ENCODE measurements around the gene LSP1. TPM values are rescaled to one million over a fixed set of nuclear protein-coding genes. Genes with fewer than 3 reads are reported as not detected.

The LSP1 gene
- total RNA-seq, 3 donors from 2014 or later (not counting 1 experiment from before 2014, with no cell fraction given), result 487 to 595 (median 536) TPM

DNA sequence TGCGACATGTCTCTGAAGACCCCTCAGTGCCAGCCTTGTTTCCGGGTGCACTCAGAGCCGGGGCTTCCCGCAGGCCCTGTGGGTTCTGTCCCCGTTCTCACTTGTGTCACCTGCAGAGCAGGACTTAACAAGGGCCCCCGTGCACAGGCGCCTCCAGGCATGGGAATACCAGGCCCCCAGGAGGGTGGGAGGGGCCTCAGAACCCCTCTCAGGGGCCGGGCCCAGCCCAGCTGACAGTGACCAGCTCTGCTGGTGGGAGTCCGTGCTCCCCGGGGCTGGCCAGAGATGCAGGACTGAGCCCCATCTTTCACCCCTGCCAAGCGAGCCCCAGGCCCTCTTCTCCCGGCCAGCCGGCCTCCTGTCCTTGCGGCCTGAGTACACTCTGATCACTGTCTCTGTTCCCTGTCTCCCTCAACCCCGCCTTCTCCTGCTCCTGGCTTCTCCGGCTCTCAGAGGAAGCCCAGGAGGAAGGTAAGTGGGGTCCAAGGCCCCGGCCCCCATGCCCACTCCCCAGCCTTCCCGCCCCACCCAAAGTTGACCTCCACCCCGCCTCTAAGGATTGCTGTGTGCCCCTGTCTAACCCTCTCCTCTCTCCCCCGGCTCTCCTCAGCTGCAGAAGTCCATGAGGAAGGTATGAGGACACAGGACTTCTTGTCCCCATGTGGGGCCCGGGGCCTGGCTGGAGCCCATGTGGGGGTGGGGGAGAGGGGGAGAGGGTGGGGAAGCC, 71.9 kb downstream of the LSP1 start:
- Mint-ChIP-seq H3K9me3 (no peaks in the 10 kb centered on the region), H3K27ac (no peak overlapping the region), H3K4me1 (peaks cover 5 to 27% of the 10 kb centered on the region in 2 donors), H3K4me3 (no peak overlapping the region), H3K27me3 (ENCODE audit: low read depth in 2 of 2) (peaks cover 0 to 14% of the 10 kb centered on the region in 2 donors), H3K36me3 (no peaks in the 10 kb centered on the region)
- Histone ChIP-seq H3K9me3 (ENCODE audit: control insufficient read depth, insufficient read depth, low read length) (no peaks in the 10 kb centered on the region), H3K27me3 (ENCODE audit: control insufficient read depth, insufficient read depth, low read length) (peaks cover 2% of the 10 kb centered on the region), H3K4me1 (ENCODE audit: control insufficient read depth, insufficient read depth, low read length) (peaks cover 7% of the 10 kb centered on the region), H3K36me3 (ENCODE audit: control insufficient read depth, insufficient read depth, low read length) (no peaks in the 10 kb centered on the region), H3K4me3 (ENCODE audit: low read length) (no peak overlapping the region), H3K27ac (ENCODE audit: low read length) (no peak overlapping the region)
- 91% methylated on average over 18 of the region's 21 CpGs for WGBS (ENCODE audit: insufficient coverage)
- TF ChIP-seq, protein P1, sequence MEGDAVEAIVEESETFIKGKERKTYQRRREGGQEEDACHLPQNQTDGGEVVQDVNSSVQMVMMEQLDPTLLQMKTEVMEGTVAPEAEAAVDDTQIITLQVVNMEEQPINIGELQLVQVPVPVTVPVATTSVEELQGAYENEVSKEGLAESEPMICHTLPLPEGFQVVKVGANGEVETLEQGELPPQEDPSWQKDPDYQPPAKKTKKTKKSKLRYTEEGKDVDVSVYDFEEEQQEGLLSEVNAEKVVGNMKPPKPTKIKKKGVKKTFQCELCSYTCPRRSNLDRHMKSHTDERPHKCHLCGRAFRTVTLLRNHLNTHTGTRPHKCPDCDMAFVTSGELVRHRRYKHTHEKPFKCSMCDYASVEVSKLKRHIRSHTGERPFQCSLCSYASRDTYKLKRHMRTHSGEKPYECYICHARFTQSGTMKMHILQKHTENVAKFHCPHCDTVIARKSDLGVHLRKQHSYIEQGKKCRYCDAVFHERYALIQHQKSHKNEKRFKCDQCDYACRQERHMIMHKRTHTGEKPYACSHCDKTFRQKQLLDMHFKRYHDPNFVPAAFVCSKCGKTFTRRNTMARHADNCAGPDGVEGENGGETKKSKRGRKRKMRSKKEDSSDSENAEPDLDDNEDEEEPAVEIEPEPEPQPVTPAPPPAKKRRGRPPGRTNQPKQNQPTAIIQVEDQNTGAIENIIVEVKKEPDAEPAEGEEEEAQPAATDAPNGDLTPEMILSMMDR (IDR thresholded peaks at IDR 0.05), result no peak
- intact Hi-C loops (cut with micrococcal nuclease), result loop anchor here (5.0 kb wide), 1 partner anchor 292 kb away; no protein-coding TSS in a partner anchor
- peak in 1 of 2 donors; percentile 11 for DNase-seq
- ATAC-seq, result no peak

DNA sequence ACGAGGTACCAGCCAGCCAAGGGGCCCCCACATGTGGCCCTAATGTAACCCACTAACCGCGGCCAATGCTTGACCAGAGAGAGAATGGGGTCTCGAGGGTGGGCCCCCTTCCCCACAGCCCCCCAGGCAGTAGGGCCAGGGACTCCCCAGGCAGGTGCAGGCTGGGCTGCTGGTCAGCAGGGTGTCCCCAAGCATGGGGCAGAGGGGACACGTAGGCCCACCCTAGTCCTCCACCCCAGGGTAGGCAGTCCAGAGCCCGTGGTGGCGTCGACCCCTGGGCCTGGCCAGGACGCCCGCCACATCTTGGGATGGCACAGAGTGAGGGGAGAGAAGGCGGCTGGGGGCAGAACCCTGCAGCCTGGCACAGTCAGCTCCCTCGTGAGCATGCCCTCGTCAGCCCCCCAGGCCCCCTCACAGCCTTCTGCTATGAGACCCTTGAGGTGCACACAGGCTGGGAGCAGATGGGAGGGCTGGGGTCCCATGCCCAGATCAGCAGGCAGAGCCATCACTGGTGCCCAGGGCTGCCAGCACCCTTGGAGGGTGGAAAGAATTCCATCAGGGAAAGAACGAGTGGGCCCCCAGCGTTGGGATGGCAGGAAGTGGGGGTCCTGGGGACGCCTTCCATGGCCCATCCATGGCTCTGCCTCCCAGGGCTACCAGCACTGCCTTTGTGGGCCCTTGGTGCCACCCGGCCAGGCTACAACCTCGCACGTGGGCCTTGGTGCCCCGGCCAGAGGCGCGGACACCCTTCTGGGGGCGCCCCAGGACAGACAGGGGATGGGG, 72.7 kb downstream of the LSP1 start:
- Mint-ChIP-seq H3K27me3 (ENCODE audit: low read depth in 2 of 2) (peaks cover 0 to 17% of the 10 kb centered on the region in 2 donors), H3K4me3 (no peak overlapping the region), H3K9me3 (no peaks in the 10 kb centered on the region), H3K4me1 (peaks cover 9 to 31% of the 10 kb centered on the region in 2 donors), H3K36me3 (no peaks in the 10 kb centered on the region), H3K27ac (no peak overlapping the region)
- intact Hi-C loops (cut with micrococcal nuclease), result no loop called here
- DNase-seq (no peak), ATAC-seq (no peak)
- H3K36me3 ChIP-seq (ENCODE audit: control insufficient read depth, insufficient read depth, low read length), result no peaks in the 10 kb centered on the region
- 90% methylated on average over 23 of the region's 23 CpGs for WGBS (ENCODE audit: insufficient coverage)
- no peak overlapping the region for H3K27ac ChIP-seq (ENCODE audit: low read length)
- no peak overlapping the region for H3K4me3 ChIP-seq (ENCODE audit: low read length)
- TF ChIP-seq, protein P1 (IDR thresholded peaks at IDR 0.05), result no peak
- H3K9me3 ChIP-seq (ENCODE audit: control insufficient read depth, insufficient read depth, low read length), result no peaks in the 10 kb centered on the region
- H3K27me3 ChIP-seq (ENCODE audit: control insufficient read depth, insufficient read depth, low read length), result peaks cover 2% of the 10 kb centered on the region
- H3K4me1 ChIP-seq (ENCODE audit: control insufficient read depth, insufficient read depth, low read length), result peaks cover 11% of the 10 kb centered on the region

DNA sequence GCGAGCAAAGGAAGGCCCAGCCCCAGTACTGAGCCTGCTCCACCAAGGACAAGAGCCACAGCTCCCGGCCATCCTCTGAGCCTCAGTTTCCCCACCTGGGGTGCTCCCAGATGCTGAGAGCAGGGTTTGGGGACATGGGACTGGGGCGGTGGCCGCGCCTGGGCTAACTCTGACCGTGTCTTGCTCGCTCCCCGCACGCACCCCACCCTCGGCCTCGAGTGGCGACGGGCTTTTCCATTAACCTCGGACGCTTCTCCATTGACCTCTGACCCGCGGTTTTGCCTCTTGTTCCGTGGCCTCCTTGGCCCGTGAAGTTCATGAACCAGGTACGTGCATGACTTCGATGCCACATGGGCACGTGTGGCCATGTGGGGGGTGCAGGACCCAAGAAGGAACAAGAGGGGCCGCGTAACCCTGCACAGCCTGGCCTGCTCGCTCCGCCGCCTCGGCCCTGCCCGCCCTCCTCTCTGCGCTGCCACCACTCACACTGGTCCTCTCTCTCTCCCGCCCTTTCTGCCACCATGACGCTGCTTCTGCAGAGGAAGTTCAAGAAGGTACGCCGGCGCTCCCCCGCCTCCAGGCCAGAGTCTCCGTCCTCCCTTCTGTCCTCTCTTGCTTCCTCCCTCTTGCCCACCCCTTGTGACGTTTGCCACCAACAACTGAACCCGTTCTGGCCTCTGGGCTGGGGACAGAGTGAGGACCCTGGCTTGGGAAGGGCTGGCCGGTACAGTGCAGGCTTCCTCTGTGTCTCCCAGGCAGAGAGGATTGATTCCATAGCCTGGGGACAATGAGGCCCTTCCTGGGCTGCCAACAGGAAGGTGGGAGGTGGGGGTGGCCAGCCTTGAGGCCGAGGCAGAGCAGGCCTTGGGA, 73.5 kb downstream of the LSP1 start:
- Histone ChIP-seq H3K4me1 (ENCODE audit: control insufficient read depth, insufficient read depth, low read length) (peaks cover 4% of the 10 kb centered on the region), H3K27ac (ENCODE audit: low read length) (no peak overlapping the region), H3K4me3 (ENCODE audit: low read length) (no peak overlapping the region), H3K9me3 (ENCODE audit: control insufficient read depth, insufficient read depth, low read length) (no peaks in the 10 kb centered on the region), H3K36me3 (ENCODE audit: control insufficient read depth, insufficient read depth, low read length) (no peaks in the 10 kb centered on the region), H3K27me3 (ENCODE audit: control insufficient read depth, insufficient read depth, low read length) (no peaks in the 10 kb centered on the region)
- Mint-ChIP-seq H3K27ac (no peak overlapping the region), H3K27me3 (ENCODE audit: low read depth in 2 of 2) (peaks cover 0 to 17% of the 10 kb centered on the region in 2 donors), H3K36me3 (no peaks in the 10 kb centered on the region), H3K9me3 (no peaks in the 10 kb centered on the region), H3K4me1 (peaks cover 11 to 32% of the 10 kb centered on the region in 2 donors), H3K4me3 (no peak overlapping the region)
- no peak for ATAC-seq
- 74% methylated on average over 41 of the region's 41 CpGs for WGBS (ENCODE audit: insufficient coverage)
- no peak for DNase-seq
- TF ChIP-seq, protein P1 (IDR thresholded peaks at IDR 0.05), result no peak
- intact Hi-C loops (cut with micrococcal nuclease), result no loop called here
